GM12878 (cell line): ENCODE measurements around the gene HASPIN. TPM values are rescaled to one million over a fixed set of nuclear protein-coding genes. Genes with fewer than 3 reads are reported as not detected.

Source experiments
- ATAC-seq: fragments of 200-7000 bp; cut with Tn5 transposase; 3 replicates; pipeline ENCODE4 v1.9.1; 2020; ENCODE audit warnings: mild to moderate bottlenecking, moderate library complexity
- BruUV-seq: library from RNA; stranded (reverse); fragments of 400-500 nt; replicated peaks from 2 replicates; lab custom pipeline; 2021; lab: Mats Ljungman, UMichigan
- CTCF ChIA-PET: fragments of 300-600 bp; sonication (Branson Sonifier 250); formaldehyde crosslinking; extraction: SDS; loops from one replicate; lab custom pipeline; 2021; ENCODE audit warnings: inconsistent platforms; lab: Yijun Ruan, JAX
- POLR2A ChIA-PET: fragments of 350-600 bp; formaldehyde crosslinking; extraction: SDS; loops from one replicate; lab custom pipeline; 2021; ENCODE audit warnings: inconsistent platforms; lab: Charles Lee
- RAD21 ChIA-PET: fragments of 300-600 bp; sonication (Branson Sonifier 250); formaldehyde crosslinking; loops from one replicate; lab custom pipeline; 2023; ENCODE audit warnings: antibody characterized with exemption; ENCODE audit not compliant: unreplicated experiment; lab: Charles Lee
- SMC1A ChIA-PET: fragments of 300-600 bp; sonication (Branson Sonifier 250); formaldehyde crosslinking; loops from one replicate; lab custom pipeline; 2023; ENCODE audit not compliant: unreplicated experiment, uncharacterized antibody; lab: Charles Lee
- DNase-seq: peaks from one replicate; pipeline ENCODE4 v3.0.0-alpha.2; 2011; ENCODE audit warnings: low read depth, low spot score
- FAIRE-seq: peaks from 3 replicates; lab custom pipeline; 2011; peaks lifted over from hg19 to GRCh38; lab: Jason Lieb, UNC
- H2AFZ ChIP-seq: 2 replicates; pipeline ENCODE4 v1.6.0; 2011; ENCODE audit warnings: low read depth, low read length, control low read depth; ENCODE audit not compliant: control insufficient read depth
- H3K27ac ChIP-seq: 2 replicates; pipeline ENCODE4 v1.5.1; 2011; ENCODE audit warnings: control low read depth; ENCODE audit not compliant: control insufficient read depth, insufficient read depth
- H3K27me3 ChIP-seq, 2 experiments: replicated peaks in 1 of 2; 2 replicates each; pipeline versions ENCODE4 v1.6.0 to v1.6.1; 2011; ENCODE audit warnings: low read length in 1 of 2; ENCODE audit not compliant: control insufficient read depth in 2 of 2, insufficient read depth in 2 of 2
- H3K36me3 ChIP-seq, 2 experiments: 2 replicates each; pipeline ENCODE4 v1.5.1; 2011; ENCODE audit warnings: low read length in 1 of 2; ENCODE audit not compliant: control insufficient read depth in 2 of 2, insufficient read depth in 2 of 2
- H3K4me1 ChIP-seq: 2 replicates; pipeline ENCODE4 v1.6.1; 2011; ENCODE audit warnings: mild to moderate bottlenecking, low read length, moderate library complexity, mixed read lengths; ENCODE audit not compliant: control insufficient read depth, insufficient read depth
- H3K4me2 ChIP-seq: 2 replicates; pipeline ENCODE4 v1.6.0; 2011; ENCODE audit warnings: control low read depth; ENCODE audit not compliant: control insufficient read depth, insufficient read depth
- H3K4me3 ChIP-seq: fragments of 200-600 bp; sonication (generic); 2 replicates; pipeline ENCODE4 v1.5.1; 2016
- H3K79me2 ChIP-seq: 2 replicates; pipeline ENCODE4 v1.6.0; 2011; ENCODE audit warnings: low read length; ENCODE audit not compliant: control insufficient read depth, insufficient read depth
- H3K9ac ChIP-seq: 2 replicates; pipeline ENCODE4 v1.8.0; 2011; ENCODE audit warnings: low read length, control low read depth, mixed read lengths; ENCODE audit not compliant: control insufficient read depth, insufficient read depth
- H3K9me3 ChIP-seq: replicated peaks from 3 replicates; pipeline ENCODE4 v1.5.1; 2011; ENCODE audit warnings: mild to moderate bottlenecking, low read length; ENCODE audit not compliant: control insufficient read depth, insufficient read depth
- H4K20me1 ChIP-seq: 2 replicates; pipeline ENCODE4 v1.6.0; 2011; ENCODE audit not compliant: control insufficient read depth, insufficient read depth
- BRCA1 ChIP-seq: IDR thresholded peaks from 2 replicates; pipeline ENCODE4 v1.6.1; 2011; ENCODE audit warnings: low read depth, low read length, improper control_type of control experiment
- CHD1 ChIP-seq: IDR thresholded peaks from 2 replicates; pipeline ENCODE4 v1.6.1; 2012; ENCODE audit warnings: low read depth, low read length, improper control_type of control experiment
- CREB1 ChIP-seq: IDR thresholded peaks from 2 replicates; pipeline ENCODE4 v1.6.1; 2012; ENCODE audit warnings: low read depth, mild to moderate bottlenecking, inconsistent platforms
- E2F8 ChIP-seq: fragments of 450-650 bp; IDR thresholded peaks from 2 replicates; pipeline ENCODE4 v1.6.1; 2018; ENCODE audit warnings: mild to moderate bottlenecking, low read depth, moderate library complexity; ENCODE audit not compliant: partially characterized antibody
- HDAC2 ChIP-seq: fragments of 200-600 bp; sonication (generic); IDR thresholded peaks from 2 replicates; pipeline ENCODE4 v1.6.1; 2017
- HDGF ChIP-seq: fragments of 450-650 bp; IDR thresholded peaks from 2 replicates; pipeline ENCODE4 v1.6.1; 2016; ENCODE audit warnings: antibody characterized with exemption
- IRF5 ChIP-seq: fragments of 450-650 bp; IDR thresholded peaks from 2 replicates; pipeline ENCODE4 v1.6.1; 2017; ENCODE audit warnings: borderline replicate concordance
- MAX ChIP-seq: IDR thresholded peaks from 2 replicates; pipeline ENCODE4 v1.6.1; 2012; ENCODE audit warnings: low read depth, low read length, improper control_type of control experiment
- NFIC ChIP-seq: IDR thresholded peaks from 2 replicates; pipeline ENCODE4 v1.6.1; 2012; ENCODE audit warnings: low read depth, mild to moderate bottlenecking, inconsistent platforms, low read length, moderate library complexity
- SREBF2 ChIP-seq: IDR thresholded peaks from 2 replicates; pipeline ENCODE4 v1.6.1; 2012; ENCODE audit warnings: mild to moderate bottlenecking, low read length
- TBL1XR1 ChIP-seq: IDR thresholded peaks from 2 replicates; pipeline ENCODE4 v1.6.1; 2012; ENCODE audit warnings: low read depth, low read length, improper control_type of control experiment
- USF2 ChIP-seq: IDR thresholded peaks from 2 replicates; pipeline ENCODE4 v1.6.1; 2011; ENCODE audit warnings: low read depth, low read length, improper control_type of control experiment, borderline replicate concordance
- YBX1 ChIP-seq: fragments of 450-650 bp; IDR thresholded peaks from 2 replicates; pipeline ENCODE4 v1.6.1; 2016; ENCODE audit warnings: antibody characterized with exemption
- WGBS: methylation state at CpG from one replicate; pipeline ENCODE4 v1.1.6; 2016; ENCODE audit warnings: low lambda C conversion rate; ENCODE audit not compliant: insufficient replicate concordance, insufficient coverage; ENCODE audit errors: missing lambda C conversion rate; 5-methylcytosine and 5-hydroxymethylcytosine counted together
- in situ Hi-C: fragments of 300-500 bp; cut with MboI; formaldehyde crosslinking; loops from 9 replicates; pipeline ENCODE4 v1.14.3; 2018; ENCODE audit warnings: mixed read lengths
- intact Hi-C: fragments of 100-400 bp; cut with micrococcal nuclease; formaldehyde crosslinking; loops from one replicate; pipeline ENCODE4 v1.14.2; 2022; ENCODE audit not compliant: unreplicated experiment
- polyA plus RNA-seq, 11 experiments: library from polyadenylated mRNA; depleted of rRNA in 4 of 11; unstranded in 6 of 11; stranded (reverse) in 5 of 11; fragments of >200 nt; fragmentation: Nextera tagmentation in 4 of 11; fragmentation: Illumina TruSeq in 1 of 11; extraction: Ambion mirVana in 4 of 11; extraction: Trizol in 1 of 11; gene quantifications; 1 replicate in 1 of 11; 2 replicates in 10 of 11; pipeline versions ENCODE4 v1.2.1 to v1.2.3, GENCODE V29; 2011 to 2016; ENCODE audit warnings: inconsistent platforms in 2 of 11, missing spikeins in 2 of 11, low read depth in 1 of 11
- total RNA-seq, 4 experiments: library from RNA; depleted of rRNA in 3 of 4; stranded (reverse); fragments of >200 nt in 3 of 4; fragmentation: Illumina TruSeq in 1 of 4; extraction: Trizol in 1 of 4; gene quantifications; 2 replicates each; pipeline versions ENCODE4 v1.2.1 to v1.2.3, GENCODE V29; 2013 to 2021

The HASPIN gene
- total and polyA plus RNA-seq, 10 of the 15 experiments (the other 5 are each of a cell fraction or from before 2014, with no cell fraction given), result 0.80 to 18.0 (median 10.1) TPM

- Histone ChIP-seq H3K4me1 (peaks cover 28% of the 10 kb centered on the region), H3K4me2 (peak overlapping the region; percentile 86), H3K79me2 (no peaks in the 10 kb centered on the region), H3K9me3 (peaks cover 6% of the 10 kb centered on the region; the same call in 2 of the 3 replicates), H3K27me3 (no peaks in the 10 kb centered on the region), H3K4me3 (no peak overlapping the region), H2AFZ (peak overlapping the region; percentile 67), H3K9ac (peak overlapping the region; percentile 42; the same call in 1 of the 2 replicates), H4K20me1 (no peaks in the 10 kb centered on the region), H3K36me3 (no peaks in the 10 kb centered on the region), H3K27ac (peak overlapping the region; percentile 57)
- ChIA-PET SMC1A (interaction anchor here (1.0 to 3.6 kb wide), 6 partner anchors 25 to 81 kb away, joined by 3 to 22 read pairs (median 6); no protein-coding TSS in a partner anchor), CTCF (interaction anchor here (0.8 to 3.9 kb wide), 4 partner anchors 13 to 82 kb away, joined by 3 to 26 read pairs (median 12); partner anchors contain the start of gene NCBP3), POLR2A (interaction anchor here (0.9 kb wide), 1 partner anchor 24 kb away, joined by 3 read pairs; no protein-coding TSS in a partner anchor), RAD21 (interaction anchor here (0.6 to 5.7 kb wide), 5 partner anchors 24 to 1192 kb away, joined by 3 to 42 read pairs (median 5); partner anchors contain the start of gene NCBP3)
- DNase-seq (peak; percentile 89), ATAC-seq (peak; percentile 93), FAIRE-seq (peak; percentile 89)
- no TSS peak for BruUV-seq
- in situ Hi-C loops, result no loop called here
- 38% methylated on average over 14 of the region's 14 CpGs for whole genome bisulfite sequencing
- intact Hi-C loops, result loop anchor here (1.0 kb wide), 1 partner anchor 33 kb away; no protein-coding TSS in a partner anchor
- TF ChIP-seq HDGF, result peak; percentile 92
- TF ChIP-seq TBL1XR1, result peak; percentile 60; the same call in 1 of the 2 replicates
- TF ChIP-seq SREBF2, result no peak
- TF ChIP-seq HDAC2, result no peak
- TF ChIP-seq NFIC, result peak; percentile 87; the same call in 1 of the 2 replicates
- TF ChIP-seq CREB1, result peak; percentile 59; the same call in 1 of the 2 replicates
- TF ChIP-seq YBX1, result no peak
- peak; percentile 28; the same call in 1 of the 2 replicates for TF ChIP-seq CHD1
- TF ChIP-seq IRF5, result no peak
- no peak for TF ChIP-seq BRCA1
- TF ChIP-seq USF2, result no peak
- no peak for TF ChIP-seq MAX
- TF ChIP-seq E2F8, result no peak
Observed at GRCh38 chr17:3762922-3763776, 39.4 kb downstream of the HASPIN start.
